ENCODE results near the gene VAV1.

DNA sequence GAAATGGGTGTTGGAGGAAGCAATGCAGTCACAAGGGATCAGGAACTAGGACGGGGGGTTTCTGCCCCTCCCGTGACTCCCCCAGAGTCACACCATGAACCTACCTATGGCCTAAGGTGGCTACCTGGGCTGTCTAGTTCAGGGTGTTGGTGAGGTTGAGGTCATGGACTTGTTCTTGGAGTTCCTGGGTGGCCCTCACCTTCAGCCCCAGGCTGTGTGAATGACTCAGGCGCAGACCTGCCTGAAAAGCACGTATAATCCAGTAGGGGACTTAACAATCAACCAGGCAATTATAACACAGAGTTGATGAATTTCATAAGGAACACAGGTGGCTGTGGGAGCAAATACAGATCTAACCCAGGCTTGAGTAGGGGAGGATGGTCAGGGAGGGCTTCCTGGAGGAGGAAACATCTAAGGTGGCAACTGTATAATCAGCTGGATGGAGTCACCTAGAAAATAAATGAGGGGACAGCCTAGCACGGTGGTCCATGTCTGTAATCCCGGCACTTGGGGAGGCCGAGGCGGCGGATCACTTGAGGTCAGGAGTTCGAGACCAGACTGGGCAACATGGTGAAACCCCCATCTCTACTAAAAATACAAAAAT lies 89.3 kb downstream of the VAV1 start:
- TF ChIP-seq, protein P1, sequence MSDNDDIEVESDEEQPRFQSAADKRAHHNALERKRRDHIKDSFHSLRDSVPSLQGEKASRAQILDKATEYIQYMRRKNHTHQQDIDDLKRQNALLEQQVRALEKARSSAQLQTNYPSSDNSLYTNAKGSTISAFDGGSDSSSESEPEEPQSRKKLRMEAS (IDR thresholded peaks at IDR 0.05), result no peak
- TF ChIP-seq PHF20 (CRISPR knock-in tag; IDR thresholded peaks at IDR 0.05) (no peak), CEBPB (IDR thresholded peaks at IDR 0.05; ENCODE audit: borderline replicate concordance, low read depth, low read length) (no peak), MAF1 (CRISPR knock-in tag; IDR thresholded peaks at IDR 0.05; ENCODE audit: borderline replicate concordance) (no peak), BHLHE40 (IDR thresholded peaks at IDR 0.05; ENCODE audit: low read length) (no peak), ZNF138 (CRISPR knock-in tag; IDR thresholded peaks at IDR 0.05; ENCODE audit: low read depth) (no peak)
- TF ChIP-seq, protein P2, sequence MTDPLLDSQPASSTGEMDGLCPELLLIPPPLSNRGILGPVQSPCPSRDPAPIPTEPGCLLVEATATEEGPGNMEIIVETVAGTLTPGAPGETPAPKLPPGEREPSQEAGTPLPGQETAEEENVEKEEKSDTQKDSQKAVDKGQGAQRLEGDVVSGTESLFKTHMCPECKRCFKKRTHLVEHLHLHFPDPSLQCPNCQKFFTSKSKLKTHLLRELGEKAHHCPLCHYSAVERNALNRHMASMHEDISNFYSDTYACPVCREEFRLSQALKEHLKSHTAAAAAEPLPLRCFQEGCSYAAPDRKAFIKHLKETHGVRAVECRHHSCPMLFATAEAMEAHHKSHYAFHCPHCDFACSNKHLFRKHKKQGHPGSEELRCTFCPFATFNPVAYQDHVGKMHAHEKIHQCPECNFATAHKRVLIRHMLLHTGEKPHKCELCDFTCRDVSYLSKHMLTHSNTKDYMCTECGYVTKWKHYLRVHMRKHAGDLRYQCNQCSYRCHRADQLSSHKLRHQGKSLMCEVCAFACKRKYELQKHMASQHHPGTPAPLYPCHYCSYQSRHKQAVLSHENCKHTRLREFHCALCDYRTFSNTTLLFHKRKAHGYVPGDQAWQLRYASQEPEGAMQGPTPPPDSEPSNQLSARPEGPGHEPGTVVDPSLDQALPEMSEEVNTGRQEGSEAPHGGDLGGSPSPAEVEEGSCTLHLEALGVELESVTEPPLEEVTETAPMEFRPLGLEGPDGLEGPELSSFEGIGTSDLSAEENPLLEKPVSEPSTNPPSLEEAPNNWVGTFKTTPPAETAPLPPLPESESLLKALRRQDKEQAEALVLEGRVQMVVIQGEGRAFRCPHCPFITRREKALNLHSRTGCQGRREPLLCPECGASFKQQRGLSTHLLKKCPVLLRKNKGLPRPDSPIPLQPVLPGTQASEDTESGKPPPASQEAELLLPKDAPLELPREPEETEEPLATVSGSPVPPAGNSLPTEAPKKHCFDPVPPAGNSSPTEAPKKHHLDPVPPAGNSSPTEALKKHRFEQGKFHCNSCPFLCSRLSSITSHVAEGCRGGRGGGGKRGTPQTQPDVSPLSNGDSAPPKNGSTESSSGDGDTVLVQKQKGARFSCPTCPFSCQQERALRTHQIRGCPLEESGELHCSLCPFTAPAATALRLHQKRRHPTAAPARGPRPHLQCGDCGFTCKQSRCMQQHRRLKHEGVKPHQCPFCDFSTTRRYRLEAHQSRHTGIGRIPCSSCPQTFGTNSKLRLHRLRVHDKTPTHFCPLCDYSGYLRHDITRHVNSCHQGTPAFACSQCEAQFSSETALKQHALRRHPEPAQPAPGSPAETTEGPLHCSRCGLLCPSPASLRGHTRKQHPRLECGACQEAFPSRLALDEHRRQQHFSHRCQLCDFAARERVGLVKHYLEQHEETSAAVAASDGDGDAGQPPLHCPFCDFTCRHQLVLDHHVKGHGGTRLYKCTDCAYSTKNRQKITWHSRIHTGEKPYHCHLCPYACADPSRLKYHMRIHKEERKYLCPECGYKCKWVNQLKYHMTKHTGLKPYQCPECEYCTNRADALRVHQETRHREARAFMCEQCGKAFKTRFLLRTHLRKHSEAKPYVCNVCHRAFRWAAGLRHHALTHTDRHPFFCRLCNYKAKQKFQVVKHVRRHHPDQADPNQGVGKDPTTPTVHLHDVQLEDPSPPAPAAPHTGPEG (CRISPR knock-in tag; IDR thresholded peaks at IDR 0.05), result no peak
